Neutrophil (primary cell): ENCODE data around the gene C14orf180.

Experiments used
- H3K27ac ChIP-seq: fragments of 200-600 bp; sonication (generic); 2 replicates; pipeline ENCODE4 v1.5.1; 2016; ENCODE audit warnings: mild to moderate bottlenecking, moderate library complexity
- H3K27me3 ChIP-seq: fragments of 200-600 bp; sonication (generic); 2 replicates; pipeline ENCODE4 v1.6.0; 2016; ENCODE audit warnings: mild to moderate bottlenecking
- H3K36me3 ChIP-seq: fragments of 200-600 bp; sonication (generic); 2 replicates; pipeline ENCODE4 v1.5.1; 2017
- H3K4me1 ChIP-seq, 2 experiments: fragments of 200-600 bp in 1 of 2; sonication (generic) in 1 of 2; 1 replicate in 1 of 2; 2 replicates in 1 of 2; pipeline versions ENCODE4 v1.5.1 to v1.6.1; 2013 to 2016; ENCODE audit warnings: low read depth in 1 of 2, low read length in 1 of 2, mild to moderate bottlenecking in 1 of 2, moderate library complexity in 1 of 2; ENCODE audit not compliant: control insufficient read depth in 1 of 2, insufficient read depth in 1 of 2
- H3K4me3 ChIP-seq, 2 experiments: fragments of 200-600 bp in 1 of 2; sonication (generic) in 1 of 2; 1 replicate in 1 of 2; 2 replicates in 1 of 2; pipeline ENCODE4 v1.5.1; 2013 to 2016; ENCODE audit warnings: low read depth in 1 of 2, low read length in 1 of 2, mild to moderate bottlenecking in 1 of 2, moderate library complexity in 1 of 2
- H3K9me3 ChIP-seq: fragments of 200-600 bp; sonication (generic); 2 replicates; pipeline ENCODE4 v1.5.1; 2016
- TF ChIP-seq, protein P1 (sequence below): fragments of 200-600 bp; sonication (generic); IDR thresholded peaks from 2 replicates; pipeline ENCODE4 v1.5.1; 2016; ENCODE audit warnings: antibody characterized with exemption

C14orf180 gene

DNA sequence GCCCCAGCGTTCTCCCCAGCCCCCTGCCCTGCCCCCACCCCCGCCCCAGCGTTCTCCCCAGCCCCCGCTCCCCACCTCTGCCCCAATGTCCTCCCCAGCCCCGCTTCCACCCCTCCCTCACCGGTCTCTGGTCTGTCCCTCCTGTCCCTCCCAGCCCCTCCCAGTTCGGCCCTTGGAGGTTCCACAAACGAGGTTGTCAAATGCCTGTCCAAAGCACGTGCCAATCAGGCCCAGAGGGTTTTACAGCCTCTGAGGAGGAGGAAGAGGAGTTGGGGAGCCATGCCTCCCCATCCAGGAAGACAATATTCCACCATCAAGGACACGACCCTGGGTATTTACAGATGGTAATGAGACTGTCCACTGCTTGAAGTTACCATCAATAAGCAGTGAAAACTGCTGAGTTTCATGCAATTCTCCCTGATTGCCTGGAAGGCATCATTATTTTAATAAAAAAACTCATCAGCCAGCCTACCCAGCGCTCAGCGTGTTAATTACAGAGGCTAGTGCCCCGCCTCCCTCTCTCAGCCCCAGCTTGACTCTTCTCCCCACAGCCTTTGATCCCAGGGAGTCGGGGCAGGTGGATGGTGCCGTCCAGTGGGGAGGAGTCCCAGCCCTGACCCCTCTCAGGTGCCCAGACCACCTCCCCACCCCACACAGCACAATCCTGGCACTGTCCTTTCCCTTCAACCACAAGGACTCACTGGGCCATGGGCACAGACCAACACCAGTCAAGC is 30.6 kb upstream of the C14orf180 start:
- H3K27me3 ChIP-seq, result peaks cover 21% of the 10 kb centered on the region
- H3K4me3 ChIP-seq, result no peak overlapping the region
- H3K36me3 ChIP-seq, result no peaks in the 10 kb centered on the region
- H3K27ac ChIP-seq, result no peak overlapping the region
- no peaks in the 10 kb centered on the region for H3K9me3 ChIP-seq
- TF ChIP-seq, protein P1, sequence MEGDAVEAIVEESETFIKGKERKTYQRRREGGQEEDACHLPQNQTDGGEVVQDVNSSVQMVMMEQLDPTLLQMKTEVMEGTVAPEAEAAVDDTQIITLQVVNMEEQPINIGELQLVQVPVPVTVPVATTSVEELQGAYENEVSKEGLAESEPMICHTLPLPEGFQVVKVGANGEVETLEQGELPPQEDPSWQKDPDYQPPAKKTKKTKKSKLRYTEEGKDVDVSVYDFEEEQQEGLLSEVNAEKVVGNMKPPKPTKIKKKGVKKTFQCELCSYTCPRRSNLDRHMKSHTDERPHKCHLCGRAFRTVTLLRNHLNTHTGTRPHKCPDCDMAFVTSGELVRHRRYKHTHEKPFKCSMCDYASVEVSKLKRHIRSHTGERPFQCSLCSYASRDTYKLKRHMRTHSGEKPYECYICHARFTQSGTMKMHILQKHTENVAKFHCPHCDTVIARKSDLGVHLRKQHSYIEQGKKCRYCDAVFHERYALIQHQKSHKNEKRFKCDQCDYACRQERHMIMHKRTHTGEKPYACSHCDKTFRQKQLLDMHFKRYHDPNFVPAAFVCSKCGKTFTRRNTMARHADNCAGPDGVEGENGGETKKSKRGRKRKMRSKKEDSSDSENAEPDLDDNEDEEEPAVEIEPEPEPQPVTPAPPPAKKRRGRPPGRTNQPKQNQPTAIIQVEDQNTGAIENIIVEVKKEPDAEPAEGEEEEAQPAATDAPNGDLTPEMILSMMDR, result no peak
- no peaks in the 10 kb centered on the region for H3K4me1 ChIP-seq

DNA sequence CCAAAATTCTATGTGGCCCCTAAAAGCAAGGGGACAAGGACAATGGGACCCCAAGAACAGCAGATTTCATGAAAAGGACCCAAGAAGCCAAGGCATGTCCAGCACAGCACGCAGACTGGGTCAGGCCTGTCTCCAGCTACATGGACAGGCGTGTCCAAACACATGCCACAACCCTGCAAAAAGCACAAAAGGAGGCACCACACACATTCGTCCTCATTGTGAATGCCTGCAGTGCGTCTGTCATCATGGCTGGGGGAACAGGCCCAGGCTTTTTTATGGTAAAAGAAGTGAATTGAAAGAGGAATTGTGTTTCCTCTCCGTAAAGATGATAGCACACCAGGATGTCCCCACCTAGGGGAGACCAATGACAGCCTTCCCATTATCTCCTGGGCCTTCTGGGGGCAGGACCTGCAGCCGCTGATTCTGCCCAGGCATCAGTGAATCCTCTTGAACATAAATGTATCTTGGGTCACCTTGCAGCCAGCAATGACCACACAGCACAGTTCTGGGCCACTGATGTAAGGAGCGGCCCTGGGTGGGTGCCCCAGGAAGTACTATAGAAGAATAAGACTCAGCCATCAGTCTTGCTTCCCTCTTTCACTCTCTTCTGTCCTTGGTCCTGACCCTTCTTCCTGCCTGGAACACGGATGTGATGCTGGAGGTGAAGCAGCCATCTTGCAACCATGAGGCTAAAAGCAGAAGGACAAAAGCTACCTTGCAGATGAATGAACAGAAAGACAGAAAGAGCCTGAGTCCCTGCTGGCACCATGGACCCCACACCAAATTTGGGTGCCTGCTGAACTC is 29.8 kb upstream of the C14orf180 start:
- H3K27me3 ChIP-seq, result peaks cover 14% of the 10 kb centered on the region
- no peaks in the 10 kb centered on the region for H3K36me3 ChIP-seq
- no peak overlapping the region for H3K4me3 ChIP-seq
- no peaks in the 10 kb centered on the region for H3K9me3 ChIP-seq
- no peak overlapping the region for H3K27ac ChIP-seq
- H3K4me1 ChIP-seq, result no peaks in the 10 kb centered on the region
- TF ChIP-seq, protein P1, result no peak

DNA sequence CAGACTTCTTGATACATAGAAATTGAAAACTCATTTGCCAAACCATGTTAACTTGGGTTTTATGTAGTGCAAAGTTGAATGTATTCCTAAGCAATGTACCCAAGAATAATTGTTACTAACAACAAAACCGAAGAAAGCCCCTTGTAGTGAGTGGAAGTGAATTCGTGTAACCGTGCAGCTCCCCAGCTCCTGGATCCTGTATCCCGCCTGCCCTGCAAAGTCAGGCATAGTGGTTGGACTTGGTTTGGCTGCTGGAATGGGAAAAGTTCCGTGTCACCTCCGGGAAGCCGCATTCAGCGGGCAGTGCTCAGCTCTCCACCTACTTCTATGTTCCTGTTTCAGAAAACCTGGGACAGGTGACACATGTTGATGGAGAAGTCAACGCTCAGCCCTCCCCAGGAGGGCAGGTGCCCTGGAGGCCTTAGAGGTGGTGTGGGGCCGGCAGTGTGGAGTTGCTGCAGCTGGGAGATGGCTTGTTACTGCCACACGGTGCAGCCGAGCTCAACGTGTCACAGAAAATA is 29.2 kb upstream of the C14orf180 start:
- no peaks in the 10 kb centered on the region for H3K9me3 ChIP-seq
- no peak overlapping the region for H3K27ac ChIP-seq
- TF ChIP-seq, protein P1, result no peak
- no peaks in the 10 kb centered on the region for H3K4me1 ChIP-seq
- H3K27me3 ChIP-seq, result peaks cover 9% of the 10 kb centered on the region
- no peak overlapping the region for H3K4me3 ChIP-seq
- H3K36me3 ChIP-seq, result no peaks in the 10 kb centered on the region

DNA sequence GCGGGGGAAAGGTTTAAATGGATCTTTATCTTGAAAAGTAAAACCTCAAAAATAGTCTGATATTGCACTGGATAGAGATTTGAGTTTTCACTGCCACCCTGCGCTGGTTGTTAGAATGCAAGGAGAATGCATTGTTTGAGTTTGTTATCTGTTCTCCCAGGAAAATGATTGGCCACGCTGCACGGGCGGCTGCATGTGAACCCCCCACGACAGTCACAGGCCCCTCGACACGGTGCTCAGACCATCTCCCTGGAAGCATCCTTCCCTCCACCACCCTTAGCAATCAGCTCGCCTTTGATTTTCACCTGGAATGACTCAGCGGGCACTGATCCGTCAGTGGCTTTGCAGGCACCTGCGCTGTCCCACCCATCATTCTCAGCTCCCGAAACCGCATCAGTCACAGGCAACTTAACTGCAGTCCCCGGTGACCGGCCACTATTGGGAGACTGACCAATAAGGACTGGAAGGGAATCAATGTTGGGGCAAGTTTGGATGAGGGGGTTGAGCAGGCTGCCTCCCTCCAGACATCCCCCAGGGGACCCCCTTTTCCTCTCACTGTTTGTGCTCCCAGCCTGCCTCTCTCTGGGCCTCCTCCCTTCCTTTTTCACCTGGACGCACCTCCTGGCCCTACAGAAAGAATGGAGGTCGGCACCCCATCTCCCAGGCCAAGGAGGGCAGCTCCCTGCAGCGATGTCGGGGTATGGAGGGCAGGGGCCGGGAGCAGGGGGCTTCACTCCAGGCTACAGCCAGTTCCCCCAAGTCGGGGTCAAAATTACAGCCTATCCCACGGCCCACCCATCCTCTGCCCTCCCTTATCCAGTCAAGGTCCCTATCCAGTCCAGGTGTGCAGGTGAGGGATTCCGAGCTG is 28.5 kb upstream of the C14orf180 start:
- no peaks in the 10 kb centered on the region for H3K9me3 ChIP-seq
- H3K4me3 ChIP-seq, result no peak overlapping the region
- H3K27me3 ChIP-seq, result peaks cover 2% of the 10 kb centered on the region
- H3K4me1 ChIP-seq, result no peaks in the 10 kb centered on the region
- H3K36me3 ChIP-seq, result no peaks in the 10 kb centered on the region
- H3K27ac ChIP-seq, result no peak overlapping the region
- TF ChIP-seq, protein P1, result no peak
